HEK293 (cell line): Measurements from ENCODE around the gene ARHGEF40.

ENCODE experiments used
- GLI2 ChIP-seq: fragments of 450-650 bp; formaldehyde crosslinking; IDR thresholded peaks from 2 replicates; pipeline ENCODE4; 2017; ENCODE audit warnings: missing biosample characterization, missing genetic modification characterization, low read depth, borderline replicate concordance
- GLI4 ChIP-seq: fragments of 450-650 bp; formaldehyde crosslinking; IDR thresholded peaks from 2 replicates; pipeline ENCODE4 v1.5.1; 2016; ENCODE audit warnings: missing biosample characterization, missing genetic modification characterization
- KLF8 ChIP-seq: fragments of 450-650 bp; formaldehyde crosslinking; IDR thresholded peaks from 2 replicates; pipeline ENCODE4 v1.5.1; 2016; ENCODE audit warnings: missing biosample characterization, missing genetic modification characterization
- KLF9 ChIP-seq: fragments of 450-650 bp; formaldehyde crosslinking; IDR thresholded peaks from 2 replicates; pipeline ENCODE4 v1.5.1; 2016; ENCODE audit warnings: missing biosample characterization, missing genetic modification characterization, low read depth
- PATZ1 ChIP-seq: fragments of 450-650 bp; formaldehyde crosslinking; IDR thresholded peaks from 2 replicates; pipeline ENCODE4 v1.5.1; 2016; ENCODE audit warnings: missing biosample characterization, missing genetic modification characterization
- REST ChIP-seq: fragments of 450-650 bp; formaldehyde crosslinking; IDR thresholded peaks from 2 replicates; pipeline ENCODE4 v1.5.1; 2016; ENCODE audit warnings: missing biosample characterization, missing genetic modification characterization
- SETDB1 ChIP-seq: IDR thresholded peaks from one replicate; pipeline ENCODE4 v1.6.1; 2017; ENCODE audit warnings: mild to moderate bottlenecking, low read length, moderate library complexity, mixed read lengths; ENCODE audit not compliant: insufficient read length
- SP3 ChIP-seq: fragments of 450-650 bp; formaldehyde crosslinking; IDR thresholded peaks from 2 replicates; pipeline ENCODE4 v1.5.1; 2016; ENCODE audit warnings: missing biosample characterization, missing genetic modification characterization
- ZBTB20 ChIP-seq: fragments of 450-650 bp; formaldehyde crosslinking; IDR thresholded peaks from 2 replicates; pipeline ENCODE4 v1.5.1; 2016; ENCODE audit warnings: missing biosample characterization, missing genetic modification characterization
- ZBTB26 ChIP-seq: fragments of 450-650 bp; formaldehyde crosslinking; optimal IDR thresholded peaks from 2 replicates; pipeline ENCODE3; 2016; ENCODE audit warnings: missing biosample characterization, mild to moderate bottlenecking, missing genetic modification characterization
- ZEB2 ChIP-seq: fragments of 450-650 bp; formaldehyde crosslinking; IDR thresholded peaks from 2 replicates; pipeline ENCODE4 v1.5.1; 2016; ENCODE audit warnings: missing biosample characterization, missing genetic modification characterization
- ZNF132 ChIP-seq: fragments of 450-650 bp; formaldehyde crosslinking; IDR thresholded peaks from 2 replicates; pipeline ENCODE4 v1.5.1; 2017; ENCODE audit warnings: missing biosample characterization, missing genetic modification characterization, borderline replicate concordance
- ZNF202 ChIP-seq: fragments of 450-650 bp; formaldehyde crosslinking; IDR thresholded peaks from 2 replicates; pipeline ENCODE4 v1.5.1; 2016; ENCODE audit warnings: missing biosample characterization, missing genetic modification characterization, borderline replicate concordance
- ZNF292 ChIP-seq: fragments of 450-650 bp; formaldehyde crosslinking; IDR thresholded peaks from 2 replicates; pipeline ENCODE4 v1.5.1; 2016; ENCODE audit warnings: low read depth, missing biosample characterization, missing genetic modification characterization, borderline replicate concordance
- ZNF311 ChIP-seq: fragments of 450-650 bp; formaldehyde crosslinking; IDR thresholded peaks from 2 replicates; pipeline ENCODE4 v1.5.1; 2017; ENCODE audit warnings: missing biosample characterization, missing genetic modification characterization, borderline replicate concordance
- ZNF394 ChIP-seq: fragments of 450-650 bp; formaldehyde crosslinking; IDR thresholded peaks from 2 replicates; pipeline ENCODE4 v1.5.1; 2016; ENCODE audit warnings: missing biosample characterization, missing genetic modification characterization, mild to moderate bottlenecking, moderate library complexity, borderline replicate concordance
- ZNF416 ChIP-seq: fragments of 450-650 bp; formaldehyde crosslinking; IDR thresholded peaks from 2 replicates; pipeline ENCODE4 v1.5.1; 2016; ENCODE audit warnings: missing biosample characterization, missing genetic modification characterization
- ZNF449 ChIP-seq: fragments of 450-650 bp; formaldehyde crosslinking; IDR thresholded peaks from 2 replicates; pipeline ENCODE4 v1.5.1; 2017; ENCODE audit warnings: missing biosample characterization, mild to moderate bottlenecking, missing genetic modification characterization, moderate library complexity
- ZNF473 ChIP-seq: fragments of 450-650 bp; formaldehyde crosslinking; IDR thresholded peaks from 2 replicates; pipeline ENCODE4 v1.5.1; 2017; ENCODE audit warnings: missing biosample characterization, missing genetic modification characterization
- ZNF48 ChIP-seq: fragments of 450-650 bp; formaldehyde crosslinking; IDR thresholded peaks from 2 replicates; pipeline ENCODE4 v1.5.1; 2016; ENCODE audit warnings: missing biosample characterization, missing genetic modification characterization
- ZNF513 ChIP-seq: fragments of 450-650 bp; IDR thresholded peaks from 2 replicates; pipeline ENCODE4 v1.5.1; 2018; ENCODE audit warnings: missing biosample characterization, missing genetic modification characterization
- ZNF544 ChIP-seq: fragments of 450-650 bp; formaldehyde crosslinking; IDR thresholded peaks from 2 replicates; pipeline ENCODE4 v1.5.0; 2017; ENCODE audit warnings: missing biosample characterization, missing genetic modification characterization
- ZNF560 ChIP-seq: fragments of 450-650 bp; formaldehyde crosslinking; IDR thresholded peaks from 2 replicates; pipeline ENCODE4 v1.5.1; 2017; ENCODE audit warnings: missing biosample characterization, missing genetic modification characterization, borderline replicate concordance
- ZNF629 ChIP-seq: fragments of 450-650 bp; formaldehyde crosslinking; IDR thresholded peaks from 2 replicates; pipeline ENCODE4 v1.5.1; 2017; ENCODE audit warnings: missing biosample characterization, missing genetic modification characterization
- ZNF837 ChIP-seq: fragments of 450-650 bp; formaldehyde crosslinking; IDR thresholded peaks from 2 replicates; pipeline ENCODE4 v1.5.1; 2016; ENCODE audit warnings: missing biosample characterization, missing genetic modification characterization
- ZSCAN18 ChIP-seq: fragments of 450-650 bp; formaldehyde crosslinking; IDR thresholded peaks from 2 replicates; pipeline ENCODE4 v1.5.1; 2016; ENCODE audit warnings: missing biosample characterization, missing genetic modification characterization

The ARHGEF40 gene

GRCh38 chr14:21098076-21098891 is 28.2 kb downstream of the ARHGEF40 start, which contains the start of gene ZNF219 (continued):
- no peak for TF ChIP-seq REST (tag by site-specific recombination)
- TF ChIP-seq ZSCAN18 (tag by site-specific recombination): no peak
- peak; percentile 65 for TF ChIP-seq SP3 (tag by site-specific recombination)
- TF ChIP-seq ZNF416: no peak
- TF ChIP-seq ZNF449 (tag by site-specific recombination): no peak
- TF ChIP-seq ZNF292 (tag by site-specific recombination): no peak
- no peak for TF ChIP-seq SETDB1
- TF ChIP-seq GLI2: no peak
- TF ChIP-seq KLF8 (tag by site-specific recombination): 0 out of 2 replicates have a peak, but pooled peaks have one; percentile 13
- TF ChIP-seq ZNF837: no peak
- TF ChIP-seq ZBTB26 (tag by site-specific recombination): peak; percentile 27
- TF ChIP-seq KLF9 (tag by site-specific recombination): no peak
- TF ChIP-seq ZBTB20 (tag by site-specific recombination): peak; percentile 41; the same call in 1 of the 2 replicates
- no peak for TF ChIP-seq ZNF202
- no peak for TF ChIP-seq ZNF544 (tag by site-specific recombination)
- no peak for TF ChIP-seq GLI4 (tag by site-specific recombination)
- TF ChIP-seq ZNF311 (tag by site-specific recombination): no peak
- no peak for TF ChIP-seq ZEB2
- no peak for TF ChIP-seq ZNF48 (tag by site-specific recombination)
- no peak for TF ChIP-seq ZNF394 (tag by site-specific recombination)
- TF ChIP-seq ZNF473: no peak
- TF ChIP-seq ZNF560 (tag by site-specific recombination): no peak
- no peak for TF ChIP-seq ZNF513 (tag by site-specific recombination)
- TF ChIP-seq PATZ1 (tag by site-specific recombination): peak; percentile 75
- TF ChIP-seq ZNF629: no peak
- TF ChIP-seq ZNF132 (tag by site-specific recombination): no peak
